HG03469 (cell line): ENCODE data around the gene SIGLEC1.

Experiments
- ATAC-seq: cut with Tn5 transposase; IDR thresholded peaks from one replicate; pipeline ENCODE4 v1.9.1; 2021; ENCODE audit warnings: mild to moderate bottlenecking, moderate library complexity, moderate number of reproducible peaks; ENCODE audit not compliant: unreplicated experiment

SIGLEC1 gene

DNA sequence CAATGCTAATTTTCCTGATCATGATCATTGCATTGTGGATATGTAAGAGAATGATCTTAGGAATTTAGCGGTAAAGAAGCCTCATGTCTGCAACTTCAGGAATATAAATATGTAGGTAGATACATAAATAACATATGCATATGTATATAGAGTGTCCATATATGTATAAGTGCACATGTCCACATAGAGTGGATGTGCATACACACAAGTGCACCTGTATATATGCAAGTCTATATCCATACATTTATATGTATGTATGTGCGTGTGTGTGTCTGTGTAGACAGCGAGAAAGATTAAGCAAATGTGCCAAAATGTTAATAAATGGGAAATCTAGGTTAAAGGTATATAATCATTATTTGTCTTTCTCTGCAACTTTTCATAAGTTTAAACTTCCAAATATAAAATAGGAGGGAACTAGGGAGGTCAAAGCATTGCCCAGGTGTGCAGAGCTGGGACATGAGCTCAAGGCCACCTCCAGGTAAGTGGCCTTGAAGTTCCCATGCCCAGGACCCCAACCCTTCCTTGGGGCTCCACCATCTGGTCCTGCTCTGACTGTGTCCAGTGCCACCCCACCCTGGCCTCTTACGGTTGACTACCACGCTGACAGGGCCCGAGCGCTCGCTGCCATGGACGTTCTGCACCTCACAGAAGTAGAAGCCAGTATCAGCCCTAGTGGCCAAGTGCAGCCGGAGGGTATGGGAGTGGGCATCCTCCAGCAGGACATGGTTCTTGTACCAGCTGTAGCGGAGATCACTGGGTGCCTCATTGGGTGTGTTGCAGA lies 9.6 kb downstream of the SIGLEC1 start:
- no peak for ATAC-seq

DNA sequence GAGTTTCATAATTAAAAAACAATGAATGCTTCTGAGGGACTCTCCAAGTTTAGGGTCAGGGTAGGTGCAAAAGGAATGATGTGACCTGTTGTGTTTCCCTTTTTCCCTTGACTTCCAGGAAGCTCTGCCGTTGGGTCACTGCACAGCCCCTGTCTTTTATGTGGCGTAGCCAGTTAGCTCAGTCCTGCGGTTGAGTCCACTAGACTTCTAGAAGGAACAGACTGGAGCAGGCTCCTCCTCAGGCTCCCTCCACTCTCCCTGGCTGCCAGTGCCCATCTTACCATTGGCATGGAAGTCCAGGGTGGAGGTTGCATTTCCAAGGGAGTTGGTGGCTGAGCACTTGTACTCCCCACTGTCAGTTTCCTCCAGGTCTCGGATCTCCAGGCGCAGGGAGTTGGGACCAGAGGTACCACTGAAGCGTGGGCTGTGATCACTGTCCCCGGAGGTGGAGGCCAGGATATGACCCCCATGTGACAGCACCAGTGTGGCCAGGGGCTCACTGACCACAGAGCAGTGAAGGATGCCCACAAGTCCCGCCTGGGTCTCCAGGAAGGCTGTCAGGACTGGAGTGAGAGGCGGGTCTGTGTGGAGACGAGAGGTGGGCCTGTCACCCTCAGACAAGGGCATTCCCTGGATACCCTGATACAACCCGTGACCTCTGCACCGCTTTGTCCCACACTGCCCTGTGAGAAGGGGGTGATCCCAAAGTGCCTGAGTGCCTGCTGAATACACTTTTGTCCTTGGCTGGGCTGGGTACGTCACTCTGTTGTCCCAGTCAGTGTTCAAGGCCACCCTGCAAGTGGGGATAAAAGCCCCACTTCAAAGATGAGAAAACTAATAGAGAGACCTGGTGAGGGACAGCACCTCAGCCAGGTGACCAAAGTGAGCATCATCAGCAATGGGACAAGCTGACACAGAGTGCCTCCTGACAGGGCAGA lies 11.1 kb downstream of the SIGLEC1 start:
- ATAC-seq, result no peak

DNA sequence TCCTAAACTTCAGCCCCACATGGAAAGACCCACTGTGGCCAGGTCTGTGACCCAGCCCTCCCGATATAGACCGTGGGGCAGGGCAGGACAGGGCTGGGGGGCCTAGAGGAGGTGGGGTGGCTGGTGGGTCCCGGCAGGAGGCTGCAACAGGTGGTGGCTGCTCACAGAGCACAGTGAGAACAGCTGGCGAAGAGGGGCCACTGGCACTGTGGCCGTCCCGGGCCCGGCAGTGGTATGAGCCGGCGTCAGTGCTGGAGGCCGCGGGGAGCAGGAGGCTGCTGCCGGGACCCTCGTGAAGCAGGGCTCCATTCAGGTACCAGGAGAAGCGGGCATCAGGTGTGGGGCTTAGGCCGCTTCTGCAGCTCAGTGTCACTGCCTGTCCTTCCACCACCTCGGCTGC lies 13.4 kb downstream of the SIGLEC1 start:
- ATAC-seq, result no peak

DNA sequence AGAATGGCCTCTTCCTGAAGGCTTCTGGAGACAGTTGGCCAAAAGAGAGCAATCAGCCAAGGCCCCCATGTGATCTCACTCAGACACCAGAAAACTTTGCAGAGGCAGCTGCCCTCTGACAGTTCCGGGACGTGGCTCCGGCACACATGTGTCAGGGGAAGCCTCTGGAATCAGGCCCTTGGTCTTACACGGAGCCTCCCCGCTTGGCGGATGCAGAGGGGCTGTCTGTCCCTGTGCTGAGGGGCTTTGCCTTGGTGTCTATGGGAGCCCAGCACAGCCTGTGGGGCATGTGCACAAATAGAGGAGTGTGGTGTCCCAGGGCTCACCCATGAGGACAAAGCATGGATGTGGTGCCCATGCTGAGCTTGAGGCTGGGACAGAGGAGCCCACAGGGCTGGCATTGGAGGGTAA lies 13.8 kb downstream of the SIGLEC1 start:
- no peak for ATAC-seq

DNA sequence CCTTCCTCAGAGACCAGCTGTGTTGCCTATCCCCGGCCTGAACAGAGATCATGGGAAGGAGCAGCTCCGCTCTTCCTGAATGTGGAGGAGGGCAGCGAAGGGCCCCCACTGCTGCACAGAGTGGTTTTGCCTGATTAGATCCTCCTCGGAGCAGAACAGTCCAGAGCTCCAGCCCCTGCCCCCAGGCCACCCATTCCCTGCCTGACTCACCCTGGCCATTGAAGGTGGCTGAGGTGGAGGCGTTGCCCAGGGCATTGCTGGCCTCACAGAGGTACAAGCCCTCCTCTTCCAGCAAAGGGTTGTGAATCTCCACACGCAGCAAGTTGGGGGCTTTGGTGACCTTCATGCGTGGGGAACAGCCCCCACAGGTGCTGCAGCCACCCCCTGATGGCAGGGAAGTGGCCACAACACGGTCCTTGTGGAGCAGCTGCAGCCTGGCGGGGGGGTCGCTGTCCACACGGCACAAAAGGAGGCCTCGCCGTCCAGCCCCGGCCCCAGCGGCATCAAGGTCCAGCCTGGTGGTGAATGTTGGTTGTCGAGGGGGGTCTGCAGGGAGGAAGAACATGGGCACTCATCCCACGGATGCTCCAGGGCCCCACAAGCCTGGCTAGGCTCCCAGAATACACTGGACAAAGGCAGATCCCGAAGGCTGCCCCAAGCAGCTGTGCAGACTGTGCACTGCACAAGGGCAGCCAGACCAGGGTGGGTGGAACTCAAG lies 14.7 kb downstream of the SIGLEC1 start:
- no peak for ATAC-seq

DNA sequence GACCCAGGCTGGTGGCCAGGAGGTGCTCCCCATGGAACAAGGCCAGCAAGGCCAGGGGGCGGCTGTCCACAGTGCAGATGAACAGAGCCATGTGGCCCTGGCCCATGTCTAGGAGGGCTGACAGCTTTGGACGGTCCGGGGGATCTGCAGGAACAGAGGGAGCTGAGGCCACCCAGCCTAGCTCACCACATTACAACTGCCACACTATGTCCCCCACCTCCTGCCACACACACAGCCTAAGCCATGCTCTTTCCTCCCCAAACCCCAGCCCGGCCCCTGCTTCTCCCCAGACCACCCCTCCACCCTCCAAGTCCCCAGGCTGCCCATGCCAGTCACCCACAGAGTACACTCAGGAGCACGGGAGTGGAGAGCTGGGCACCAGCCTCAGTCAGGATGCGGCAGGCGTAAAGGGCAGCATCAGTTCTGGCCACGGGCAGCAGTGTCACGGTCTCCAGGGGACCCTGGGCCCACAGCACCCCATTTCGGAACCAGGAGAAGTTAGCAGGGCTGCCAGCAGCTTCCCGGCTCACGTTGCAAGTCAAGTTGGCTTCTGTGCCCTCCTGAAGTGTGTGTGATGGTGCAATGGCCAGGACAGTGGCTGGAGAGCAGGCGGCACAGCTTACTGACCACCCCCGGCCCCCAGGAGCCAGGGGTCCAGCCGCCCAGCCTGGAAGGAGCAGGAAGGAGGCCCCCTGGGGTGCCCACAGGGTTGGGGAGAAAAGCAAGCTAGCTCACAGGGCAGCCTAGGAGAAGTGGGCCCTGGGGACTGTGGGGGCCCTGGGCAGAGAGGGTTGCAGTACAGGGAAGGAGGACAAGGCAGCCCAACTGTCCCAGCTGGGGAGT lies 15.4 kb downstream of the SIGLEC1 start:
- ATAC-seq, result no peak

DNA sequence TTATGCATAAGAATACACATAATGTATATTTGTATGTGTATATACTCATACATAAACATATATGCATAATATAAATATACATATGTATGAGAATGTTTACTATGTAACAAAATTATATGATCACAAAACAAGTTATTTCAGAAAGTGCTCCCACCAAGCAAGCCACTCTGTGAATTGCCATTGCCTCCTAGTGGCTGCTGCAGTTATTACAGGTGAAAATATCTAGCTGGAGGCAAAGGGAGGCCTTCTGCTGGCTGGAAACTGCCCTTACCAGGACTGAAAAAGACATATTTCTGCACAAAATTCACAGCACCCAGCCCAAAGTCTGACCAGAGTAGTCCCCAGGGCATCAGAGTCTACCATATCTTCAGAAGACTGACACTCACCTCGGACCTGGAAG lies 16.2 kb downstream of the SIGLEC1 start:
- no peak for ATAC-seq

DNA sequence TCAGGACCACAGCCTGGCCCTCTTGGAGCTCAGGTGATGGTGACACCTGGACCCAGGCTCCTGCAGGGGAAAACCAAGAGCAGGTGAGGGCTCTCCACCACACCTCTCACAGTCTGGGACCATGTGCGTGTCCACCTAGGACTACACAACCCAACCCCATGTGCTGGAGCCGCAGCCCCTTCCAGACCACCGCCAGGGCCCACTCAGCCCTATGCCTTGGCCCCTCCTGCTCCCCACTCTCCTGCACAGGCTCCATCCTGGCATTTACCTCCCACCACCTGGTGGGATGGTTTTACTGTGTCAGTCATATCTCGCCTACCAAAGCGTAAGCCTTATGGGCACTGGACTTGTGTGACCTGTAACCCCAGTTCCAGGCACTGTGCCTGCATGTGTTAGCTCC lies 17.5 kb downstream of the SIGLEC1 start:
- no peak for ATAC-seq

DNA sequence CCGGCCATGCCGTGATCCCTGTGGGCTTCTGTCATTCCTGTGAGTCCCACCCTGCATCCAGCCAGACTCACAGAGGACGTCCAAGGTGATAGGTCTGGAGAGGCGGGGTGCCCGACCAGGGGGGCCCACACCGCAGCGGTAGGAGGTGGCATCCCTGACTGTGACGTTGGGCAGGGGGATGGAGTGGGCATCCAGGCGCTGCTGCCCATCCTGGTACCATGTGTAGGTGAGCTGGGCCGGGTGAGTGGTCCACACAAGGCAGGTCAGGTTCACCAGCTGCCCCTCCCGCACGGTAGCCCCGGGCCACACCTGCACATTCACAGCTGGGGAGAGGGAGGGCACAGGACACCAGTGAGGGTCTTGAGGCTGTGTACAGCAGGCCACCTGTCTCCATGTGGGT lies 19.0 kb downstream of the SIGLEC1 start:
- no peak for ATAC-seq

DNA sequence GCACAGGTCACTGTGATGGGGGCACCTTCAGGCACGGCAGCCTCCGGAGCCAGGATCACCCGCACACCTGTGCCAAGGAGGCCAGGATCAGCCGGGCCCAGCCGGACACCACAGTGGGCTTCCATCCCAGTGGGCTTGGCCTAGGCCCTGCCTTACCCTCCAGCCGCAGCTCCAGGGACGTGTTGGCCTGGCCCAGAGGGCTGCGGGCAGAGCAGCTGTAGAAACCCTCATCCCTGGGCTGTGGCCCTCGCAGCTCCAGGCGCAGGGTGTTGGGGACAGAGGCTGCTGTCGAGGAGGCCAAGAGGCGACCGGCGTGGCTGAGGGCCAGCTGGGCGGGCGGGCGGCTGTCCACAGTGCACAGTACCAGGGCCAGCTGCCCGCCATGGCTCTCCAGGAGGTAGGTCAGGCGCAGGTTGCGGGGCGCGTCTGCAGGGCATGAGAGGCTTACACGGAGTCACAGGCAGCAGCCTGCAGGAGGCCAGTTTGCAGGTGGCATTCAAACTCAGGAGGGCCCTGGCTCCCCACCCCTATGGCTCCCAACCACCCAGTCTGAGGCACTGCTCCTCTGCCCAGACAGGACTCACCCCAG lies 19.6 kb downstream of the SIGLEC1 start:
- no peak for ATAC-seq

DNA sequence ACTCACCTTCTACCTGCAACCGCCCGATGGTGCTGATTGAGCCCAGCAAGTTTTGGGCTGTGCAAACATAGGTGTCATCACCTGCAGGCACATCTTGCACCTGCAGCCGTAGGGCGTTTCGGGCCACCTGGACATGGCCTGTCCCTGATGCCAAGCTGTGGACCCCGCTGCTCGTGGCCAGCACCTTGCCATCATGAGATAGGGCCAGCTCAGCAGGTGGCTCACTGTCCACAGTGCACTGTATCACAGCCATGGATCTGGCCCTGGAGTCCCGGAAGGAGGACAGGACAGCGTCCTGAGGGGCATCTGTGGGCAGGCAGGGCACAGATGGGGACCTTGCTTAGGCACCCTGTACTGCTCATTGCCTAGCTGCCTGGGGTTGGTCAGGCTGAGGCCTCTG lies 20.5 kb downstream of the SIGLEC1 start:
- no peak for ATAC-seq

DNA sequence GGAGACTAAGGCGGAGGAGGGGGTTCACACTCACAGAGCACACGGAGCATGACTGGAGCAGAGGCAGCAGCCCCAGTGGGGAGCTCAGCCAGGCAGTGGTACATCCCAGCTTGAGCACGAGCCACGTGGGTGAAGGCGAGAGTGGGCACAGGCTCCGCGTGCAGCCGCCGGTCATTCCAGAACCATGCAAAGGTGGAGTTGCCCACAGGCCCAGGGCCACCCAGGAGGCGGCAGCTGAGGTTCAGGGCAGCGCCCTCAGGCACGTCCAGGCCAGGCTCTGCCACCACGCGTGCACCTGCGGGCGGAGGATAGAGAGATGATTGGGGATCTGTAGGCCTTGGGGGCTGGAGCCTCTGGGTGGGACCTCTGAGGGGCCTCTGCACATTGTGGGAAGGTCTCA lies 21.1 kb downstream of the SIGLEC1 start:
- ATAC-seq, result no peak

DNA sequence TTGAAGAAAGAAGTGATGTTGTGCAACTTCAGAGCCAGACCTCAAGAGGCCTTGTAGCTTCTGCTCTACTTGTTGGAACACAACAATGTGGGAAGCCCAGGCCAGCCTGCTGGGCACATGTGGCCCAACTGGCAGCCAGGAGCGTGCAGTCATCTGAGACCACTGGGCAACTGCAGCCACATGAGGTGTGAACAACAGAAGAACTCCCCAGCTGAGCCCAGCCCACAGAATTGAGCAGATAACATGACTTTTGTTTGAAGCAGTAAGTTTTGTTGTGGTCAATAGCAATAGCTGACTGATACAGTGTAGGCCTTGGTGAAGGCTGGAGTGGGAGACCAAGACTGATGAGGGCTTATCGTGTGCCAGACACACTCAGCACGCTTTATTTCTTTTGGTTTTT lies 22.0 kb downstream of the SIGLEC1 start:
- ATAC-seq, result no peak

DNA sequence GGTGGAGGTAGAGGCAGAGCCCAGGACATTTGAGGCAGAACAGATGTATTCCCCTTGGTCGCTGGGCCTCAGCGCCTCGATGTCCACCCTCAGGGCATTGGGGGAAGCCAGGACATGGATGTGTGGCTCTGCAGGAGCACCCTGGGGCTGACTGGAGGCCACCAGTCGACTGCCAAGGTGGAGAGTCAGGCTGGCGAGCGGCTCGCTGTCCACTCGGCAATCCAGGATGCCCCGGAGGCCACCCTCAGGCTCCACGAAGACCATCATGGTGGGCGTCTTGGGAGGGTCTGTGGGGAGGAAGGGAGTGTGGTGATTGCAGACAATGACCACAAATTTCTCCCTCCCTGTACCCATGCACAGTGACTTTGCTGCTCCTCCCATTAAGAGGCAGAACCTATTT lies 22.4 kb downstream of the SIGLEC1 start:
- no peak for ATAC-seq

DNA sequence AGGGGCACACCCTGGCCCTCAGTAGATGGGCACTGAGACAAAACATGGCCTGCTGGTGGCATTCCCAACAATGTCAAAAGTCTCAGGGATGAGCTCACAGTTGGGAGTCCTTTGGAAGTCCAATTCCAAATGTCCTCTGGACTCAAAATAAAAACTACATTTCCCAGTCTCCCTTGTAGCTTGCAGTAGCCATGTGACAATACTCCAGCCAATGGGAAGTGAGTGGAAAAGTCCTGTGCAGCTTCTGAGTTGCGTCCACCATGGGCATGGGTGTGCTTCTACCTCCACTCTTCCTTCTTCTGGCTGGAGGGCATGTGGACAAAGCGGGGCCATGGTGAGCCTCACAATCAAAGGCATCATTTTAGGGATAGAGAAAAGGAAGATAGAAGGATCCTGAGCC lies 24.7 kb downstream of the SIGLEC1 start:
- ATAC-seq, result no peak

DNA sequence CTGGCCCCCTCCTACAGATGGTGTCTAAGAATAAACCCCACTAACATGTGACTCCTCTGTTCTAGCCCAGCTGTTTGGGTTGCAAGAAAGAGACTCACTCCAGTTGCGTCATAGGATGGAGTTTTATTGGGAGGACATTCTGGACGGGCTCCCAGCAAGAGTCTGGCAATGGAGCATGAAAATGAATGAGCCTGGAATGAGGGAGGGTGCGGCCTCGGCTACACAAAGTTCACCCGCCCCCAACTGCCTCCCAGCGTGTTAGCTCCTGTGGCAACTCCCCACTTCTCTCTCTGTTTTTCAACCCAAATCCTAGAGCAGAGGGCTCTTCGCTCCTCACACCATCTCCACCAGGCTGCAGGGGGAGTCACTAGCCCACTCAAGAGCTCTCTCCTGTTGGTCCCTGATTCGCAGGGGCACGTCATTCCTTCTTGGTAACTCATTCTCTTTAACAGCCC lies 25.5 kb downstream of the SIGLEC1 start:
- ATAC-seq, result no peak

DNA sequence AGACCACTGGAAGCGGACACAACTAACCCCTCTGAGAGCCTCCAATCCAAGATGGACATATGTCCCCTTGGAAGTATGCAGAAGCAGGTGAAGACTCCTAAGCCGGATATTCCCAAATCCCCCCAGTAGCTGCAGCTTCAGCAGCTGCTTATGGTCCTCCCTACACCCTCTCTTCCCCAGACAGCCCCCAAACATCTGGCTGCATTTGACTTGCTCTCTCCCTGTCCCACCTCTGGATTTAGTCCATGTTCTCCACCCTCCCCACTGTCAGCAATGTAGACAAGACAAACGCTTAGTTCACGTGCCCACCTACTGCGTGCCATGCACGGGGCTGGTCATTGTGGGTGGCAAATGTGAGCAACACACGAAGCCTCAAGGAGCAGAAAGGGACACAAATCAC lies 26.0 kb downstream of the SIGLEC1 start:
- no peak for ATAC-seq

DNA sequence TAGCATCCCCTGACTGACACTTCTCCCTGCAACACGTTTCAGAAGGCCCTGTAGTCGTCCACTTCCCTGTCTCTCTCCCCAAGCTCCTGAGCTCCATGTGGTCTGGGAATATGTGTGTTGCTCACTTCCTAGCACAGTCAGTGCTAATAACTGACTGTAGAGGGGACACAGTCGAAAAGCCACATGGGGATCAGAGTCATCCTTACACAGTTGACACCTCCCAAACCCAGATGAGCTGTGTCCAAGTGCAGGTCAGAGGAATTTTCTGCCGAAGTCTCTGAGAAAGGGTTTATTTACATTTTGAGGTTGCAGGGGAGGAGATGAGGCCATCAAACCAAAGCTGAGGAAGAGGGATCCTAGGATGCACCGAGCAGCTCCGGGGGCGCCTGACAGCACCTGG lies 27.1 kb downstream of the SIGLEC1 start:
- no peak for ATAC-seq

DNA sequence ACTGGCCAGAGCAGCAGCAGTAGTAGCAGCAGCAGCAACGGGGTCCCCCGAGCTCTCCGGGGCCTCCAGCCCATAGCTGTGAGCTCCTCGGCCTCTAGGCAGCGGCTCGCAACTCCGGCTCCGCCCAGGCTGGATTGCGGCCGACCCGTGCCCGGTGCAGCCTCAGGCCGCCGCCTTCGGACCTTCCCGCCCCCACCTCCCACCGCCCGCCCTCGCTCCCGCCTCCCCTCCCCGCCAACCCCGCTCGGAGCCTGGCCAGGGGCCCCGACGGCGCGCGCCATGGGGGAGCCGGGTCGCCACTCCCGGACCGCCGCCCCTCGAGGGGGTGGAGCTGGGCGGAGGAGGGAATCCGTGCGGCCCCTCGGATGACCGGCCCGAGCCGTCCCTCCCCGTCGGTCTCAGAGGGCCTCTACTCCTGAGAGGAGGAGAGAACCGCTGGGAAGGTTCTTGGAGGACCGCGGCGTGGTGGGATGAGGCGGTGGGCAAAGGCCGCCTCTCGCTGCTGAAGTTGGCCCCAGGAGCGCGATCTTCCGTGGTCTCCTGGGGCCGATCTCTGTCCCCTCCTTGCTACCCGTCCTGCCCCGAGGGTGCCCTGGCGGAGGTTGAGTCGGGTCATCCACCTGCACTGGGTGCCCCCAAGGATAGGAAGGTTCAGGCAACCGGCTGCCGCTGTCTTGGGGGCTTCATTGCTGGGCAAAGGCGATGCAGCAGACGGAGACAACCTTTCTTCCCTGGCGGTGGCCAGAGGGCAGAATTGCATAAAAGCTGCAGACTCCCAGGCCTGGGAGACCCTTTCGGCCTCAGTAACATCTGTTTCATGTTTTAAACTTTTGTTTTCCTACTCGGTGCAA lies 30.2 kb downstream of the SIGLEC1 start, which contains the start of gene ADAM33:
ADAM33 (minus strand) TSS at position 80 of the 851 bp plus-strand sequence; CDS start at position 74, 6 bp downstream.
- ATAC-seq, result no peak
